PC-9 (cell line): ENCODE data around the gene NVL. TPM values are rescaled to one million over a fixed set of nuclear protein-coding genes. Genes with fewer than 3 reads are reported as not detected.

Experiments used
- BruUV-seq: library from RNA; stranded (reverse); fragments of 400-500 nt; replicated peaks from 2 replicates; lab custom pipeline; 2021; lab: Mats Ljungman, UMichigan
- CTCF ChIA-PET: fragments of 300-600 bp; sonication (Branson Sonifier 250); formaldehyde crosslinking; loops from one replicate; lab custom pipeline; 2022; ENCODE audit warnings: antibody characterized with exemption; lab: Charles Lee
- POLR2A ChIA-PET: fragments of 300-600 bp; sonication (Branson Sonifier 250); formaldehyde crosslinking; loops from one replicate; lab custom pipeline; 2022; ENCODE audit warnings: antibody characterized with exemption; ENCODE audit not compliant: unreplicated experiment; lab: Charles Lee
- DNase-seq, 2 experiments: peaks; one replicate each; pipeline versions ENCODE4 v3.0.0 to v3.0.0-alpha.2; 2015 to 2022; ENCODE audit warnings: mixed read lengths in 1 of 2
- H2AFZ ChIP-seq: fragments of 200-600 bp; sonication (generic); 2 replicates; pipeline ENCODE4 v1.8.1; 2017; ENCODE audit warnings: antibody characterized with exemption
- H3F3A ChIP-seq: fragments of 200-600 bp; sonication (generic); 2 replicates; pipeline ENCODE4 v1.8.1; 2017; ENCODE audit warnings: antibody characterized with exemption, mild to moderate bottlenecking, low read depth; ENCODE audit not compliant: insufficient read depth
- H3K27ac ChIP-seq: fragments of 200-600 bp; sonication (generic); 2 replicates; pipeline ENCODE4 v1.6.1; 2016; ENCODE audit warnings: mixed run types
- H3K27me3 ChIP-seq: fragments of 200-600 bp; sonication (generic); 2 replicates; pipeline ENCODE4 v1.6.1; 2016; ENCODE audit warnings: low read depth, mixed run types; ENCODE audit not compliant: insufficient read depth
- H3K36me3 ChIP-seq: fragments of 200-600 bp; sonication (generic); 2 replicates; pipeline ENCODE4 v1.6.1; 2016; ENCODE audit warnings: low read depth, mixed run types
- H3K4me1 ChIP-seq: fragments of 200-600 bp; sonication (generic); replicated peaks from 2 replicates; pipeline ENCODE4 v1.6.1; 2016; ENCODE audit warnings: mixed run types; ENCODE audit not compliant: insufficient read depth
- H3K4me2 ChIP-seq: fragments of 200-600 bp; sonication (generic); 2 replicates; pipeline ENCODE4 v1.6.1; 2017; ENCODE audit warnings: mixed run types
- H3K4me3 ChIP-seq: fragments of 200-600 bp; sonication (generic); 2 replicates; pipeline ENCODE4 v1.6.1; 2016; ENCODE audit warnings: mixed run types
- H3K79me2 ChIP-seq: fragments of 200-600 bp; sonication (generic); 2 replicates; pipeline ENCODE4 v1.6.1; 2017; ENCODE audit warnings: low read depth, mixed run types
- H3K9me2 ChIP-seq: fragments of 200-600 bp; sonication (generic); 2 replicates; pipeline ENCODE4 v1.8.1; 2017; ENCODE audit warnings: mild to moderate bottlenecking; ENCODE audit not compliant: insufficient read depth
- H3K9me3 ChIP-seq: fragments of 200-600 bp; sonication (generic); 2 replicates; pipeline ENCODE4 v1.8.1; 2016; ENCODE audit warnings: low read depth; ENCODE audit not compliant: insufficient read depth
- H4K20me1 ChIP-seq: fragments of 200-600 bp; sonication (generic); 2 replicates; pipeline ENCODE4 v1.8.1; 2017; ENCODE audit not compliant: insufficient read depth
- EZH2 ChIP-seq: fragments of 200-600 bp; sonication (generic); IDR thresholded peaks from 2 replicates; pipeline ENCODE4 v1.8.0; 2017; ENCODE audit warnings: antibody characterized with exemption, low read depth
- intact Hi-C: fragments of 100-400 bp; cut with micrococcal nuclease; formaldehyde crosslinking; loops from one replicate; pipeline ENCODE4 v1.10.0; 2022; ENCODE audit not compliant: unreplicated experiment
- total RNA-seq: library from RNA; stranded (reverse); gene quantifications from 2 replicates; pipeline ENCODE4 v1.2.3, GENCODE V29; 2021
- TF ChIP-seq, protein P1 (sequence below): fragments of 200-600 bp; sonication (generic); conservative IDR thresholded peaks from 2 replicates; pipeline ENCODE4 v1.6.1; 2017; ENCODE audit warnings: mixed run types, antibody characterized with exemption, mild to moderate bottlenecking, moderate library complexity

The NVL gene
- total RNA-seq, 1 experiment from 2014 or later, result 36.1 TPM

DNA sequence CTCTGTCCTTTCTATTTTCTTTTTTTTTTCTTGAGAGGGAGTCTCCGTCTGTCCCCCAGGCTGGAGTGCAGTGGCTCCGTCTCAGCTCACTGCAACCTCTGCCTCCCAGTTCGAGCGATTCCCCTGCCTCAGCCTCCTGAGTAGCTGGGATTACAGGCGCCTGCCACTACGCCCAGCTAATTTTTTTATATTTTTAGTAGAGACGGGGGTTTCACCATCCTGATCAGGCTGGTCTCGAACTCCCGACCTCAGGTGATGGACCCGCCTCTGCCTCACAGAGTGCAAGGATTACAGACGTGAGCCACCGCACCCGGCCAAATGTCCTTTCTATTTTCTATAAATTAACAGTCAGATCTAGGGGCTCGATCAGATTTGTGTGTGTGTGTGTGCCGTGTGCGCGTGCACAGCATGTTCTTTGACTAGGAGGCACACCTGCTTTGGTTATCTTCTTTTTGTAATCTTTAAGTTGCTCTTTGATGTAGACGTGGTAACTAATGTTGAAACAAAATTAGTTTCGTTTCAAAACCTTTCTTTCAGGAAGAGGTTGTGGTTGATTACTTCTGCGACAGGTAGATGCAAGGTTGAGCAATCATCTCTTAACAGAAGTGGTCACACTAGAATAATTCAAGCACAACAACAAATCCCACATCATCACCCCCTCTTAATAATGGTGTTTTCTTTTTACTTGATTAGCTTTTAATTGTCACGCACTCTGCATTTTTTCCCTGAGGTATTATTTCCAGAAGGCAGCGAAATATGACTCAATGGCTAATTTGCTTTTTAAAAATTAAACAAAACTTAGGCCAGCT lies 147.7 kb downstream of the NVL start:
- H3K4me3 ChIP-seq, result peak overlapping the region; percentile 75
- no peaks in the 10 kb centered on the region for H3K36me3 ChIP-seq
- BruUV-seq, result TSS peak; percentile 91
- peak overlapping the region; percentile 99 for H2AFZ ChIP-seq
- no peaks in the 10 kb centered on the region for H3K9me2 ChIP-seq
- no peaks in the 10 kb centered on the region for H3K9me3 ChIP-seq
- no peaks in the 10 kb centered on the region for H4K20me1 ChIP-seq
- CTCF ChIA-PET, result no interaction called here
- H3K4me1 ChIP-seq, result peaks cover 15% of the 10 kb centered on the region
- H3F3A ChIP-seq, result peaks cover 26% of the 10 kb centered on the region
- DNase-seq, result peak in 1 of 2 experiments; percentile 84
- POLR2A ChIA-PET, result interaction anchor here (0.7 to 0.8 kb wide), 3 partner anchors 30 to 66 kb away, joined by 3 to 4 read pairs (median 3); no protein-coding TSS in a partner anchor
- intact Hi-C loops, result no loop called here
- H3K4me2 ChIP-seq, result peak overlapping the region; percentile 79
- peaks cover 15% of the 10 kb centered on the region; the same call in 1 of the 2 replicates for H3K79me2 ChIP-seq
- no peaks in the 10 kb centered on the region for H3K27me3 ChIP-seq
- TF ChIP-seq EZH2, result no peak
- TF ChIP-seq, protein P1, sequence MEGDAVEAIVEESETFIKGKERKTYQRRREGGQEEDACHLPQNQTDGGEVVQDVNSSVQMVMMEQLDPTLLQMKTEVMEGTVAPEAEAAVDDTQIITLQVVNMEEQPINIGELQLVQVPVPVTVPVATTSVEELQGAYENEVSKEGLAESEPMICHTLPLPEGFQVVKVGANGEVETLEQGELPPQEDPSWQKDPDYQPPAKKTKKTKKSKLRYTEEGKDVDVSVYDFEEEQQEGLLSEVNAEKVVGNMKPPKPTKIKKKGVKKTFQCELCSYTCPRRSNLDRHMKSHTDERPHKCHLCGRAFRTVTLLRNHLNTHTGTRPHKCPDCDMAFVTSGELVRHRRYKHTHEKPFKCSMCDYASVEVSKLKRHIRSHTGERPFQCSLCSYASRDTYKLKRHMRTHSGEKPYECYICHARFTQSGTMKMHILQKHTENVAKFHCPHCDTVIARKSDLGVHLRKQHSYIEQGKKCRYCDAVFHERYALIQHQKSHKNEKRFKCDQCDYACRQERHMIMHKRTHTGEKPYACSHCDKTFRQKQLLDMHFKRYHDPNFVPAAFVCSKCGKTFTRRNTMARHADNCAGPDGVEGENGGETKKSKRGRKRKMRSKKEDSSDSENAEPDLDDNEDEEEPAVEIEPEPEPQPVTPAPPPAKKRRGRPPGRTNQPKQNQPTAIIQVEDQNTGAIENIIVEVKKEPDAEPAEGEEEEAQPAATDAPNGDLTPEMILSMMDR, result no peak
- peak overlapping the region; percentile 82 for H3K27ac ChIP-seq

DNA sequence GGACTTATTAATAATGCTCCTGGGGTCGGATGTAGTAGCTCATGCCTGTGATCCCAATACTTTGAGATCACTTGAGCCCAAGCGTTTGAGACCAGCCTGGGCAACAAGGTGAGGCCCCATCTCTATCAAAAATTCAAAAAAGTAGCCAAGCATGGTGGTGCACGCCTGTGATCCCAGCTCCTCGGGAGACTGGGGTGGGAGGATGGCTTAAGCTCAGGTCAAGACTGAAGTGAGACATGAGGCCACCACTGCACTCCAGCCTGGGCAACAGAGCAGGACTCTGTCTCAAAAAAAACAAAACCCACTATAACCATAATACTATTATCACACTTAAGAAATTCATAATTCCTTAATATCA lies 148.5 kb downstream of the NVL start:
- BruUV-seq, result no TSS peak
- H3K27ac ChIP-seq, result peak overlapping the region; percentile 82; the same call in 1 of the 2 replicates
- no peak for DNase-seq
- peaks cover 15% of the 10 kb centered on the region for H3K4me1 ChIP-seq
- H3K9me3 ChIP-seq, result no peaks in the 10 kb centered on the region
- peaks cover 13% of the 10 kb centered on the region; the same call in 1 of the 2 replicates for H3K79me2 ChIP-seq
- no peaks in the 10 kb centered on the region for H3K9me2 ChIP-seq
- H3K36me3 ChIP-seq, result no peaks in the 10 kb centered on the region
- no peak overlapping the region for H2AFZ ChIP-seq
- H3K4me3 ChIP-seq, result no peak overlapping the region
- TF ChIP-seq, protein P1, result no peak
- no peak for TF ChIP-seq EZH2
- intact Hi-C loops, result no loop called here
- no peaks in the 10 kb centered on the region for H3K27me3 ChIP-seq
- no peaks in the 10 kb centered on the region for H4K20me1 ChIP-seq
- CTCF ChIA-PET, result no interaction called here
- peak overlapping the region; percentile 79; the same call in 1 of the 2 replicates for H3K4me2 ChIP-seq
- POLR2A ChIA-PET, result no interaction called here
- peaks cover 26% of the 10 kb centered on the region for H3F3A ChIP-seq

DNA sequence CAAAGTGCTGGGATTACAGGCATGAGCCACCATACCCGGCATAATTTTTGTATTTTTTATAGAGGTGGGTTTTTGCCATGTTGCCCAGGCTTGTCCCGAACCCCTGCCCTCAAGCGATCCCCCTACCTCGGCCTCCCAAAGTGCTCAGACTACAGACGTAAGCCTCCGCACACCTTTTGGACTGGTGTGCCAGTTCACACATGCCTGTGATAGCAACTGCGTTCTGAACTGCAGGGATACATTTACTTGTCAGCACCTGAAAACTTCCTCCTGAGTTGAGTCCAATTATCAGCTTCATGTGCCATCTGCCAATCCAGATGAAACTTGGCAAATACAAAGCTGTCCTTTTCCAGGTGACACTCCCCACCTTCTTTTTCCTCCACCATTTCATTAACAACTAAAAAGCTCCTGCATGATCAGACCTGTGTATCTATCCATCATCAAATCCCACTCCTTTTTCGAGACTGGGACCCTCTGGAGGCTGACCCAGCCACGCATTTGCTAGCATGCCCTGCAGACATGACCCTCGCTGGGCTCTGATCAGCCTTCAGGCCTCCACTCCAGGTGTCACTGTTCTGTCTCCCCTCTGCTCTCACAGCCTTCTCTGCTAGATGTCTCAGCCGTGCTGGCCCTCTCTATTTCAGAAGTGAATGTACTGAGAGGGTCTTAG lies 149.1 kb downstream of the NVL start:
- H3K9me2 ChIP-seq, result no peaks in the 10 kb centered on the region
- POLR2A ChIA-PET, result no interaction called here
- no peak for DNase-seq
- no peaks in the 10 kb centered on the region for H3K36me3 ChIP-seq
- no peak for TF ChIP-seq EZH2
- TF ChIP-seq, protein P1, result no peak
- no peaks in the 10 kb centered on the region for H3K9me3 ChIP-seq
- peaks cover 10% of the 10 kb centered on the region; the same call in 1 of the 2 replicates for H3K79me2 ChIP-seq
- H3K4me1 ChIP-seq, result peaks cover 15% of the 10 kb centered on the region
- no TSS peak for BruUV-seq
- no peak overlapping the region for H2AFZ ChIP-seq
- CTCF ChIA-PET, result no interaction called here
- no peak overlapping the region for H3K4me3 ChIP-seq
- peaks cover 26% of the 10 kb centered on the region for H3F3A ChIP-seq
- intact Hi-C loops, result no loop called here
- H3K27ac ChIP-seq, result no peak overlapping the region
- H3K27me3 ChIP-seq, result no peaks in the 10 kb centered on the region
- no peaks in the 10 kb centered on the region for H4K20me1 ChIP-seq
- H3K4me2 ChIP-seq, result no peak overlapping the region
